SK-N-SH (cell line): ENCODE measurements around the gene EGFLAM.

ENCODE experiments used
- CTCF ChIP-seq: fragments of 200-600 bp; sonication (generic); IDR thresholded peaks from 2 replicates; pipeline ENCODE4 v1.6.1; 2017; ENCODE audit warnings: antibody characterized with exemption, mild to moderate bottlenecking, moderate library complexity
- FOXM1 ChIP-seq: IDR thresholded peaks from 2 replicates; pipeline ENCODE4 v1.4.0; 2012; ENCODE audit warnings: low read depth, mild to moderate bottlenecking
- IRF3 ChIP-seq: fragments of 150-350 bp; IDR thresholded peaks from 2 replicates; pipeline ENCODE4 v1.6.1; 2016; ENCODE audit warnings: mild to moderate bottlenecking, low read depth, low read length
- RCOR1 ChIP-seq: fragments of 150-350 bp; IDR thresholded peaks from 2 replicates; pipeline ENCODE4 v1.6.1; 2017; ENCODE audit warnings: antibody characterized with exemption, low read length
- RXRA ChIP-seq: IDR thresholded peaks from 2 replicates; pipeline ENCODE4 v1.4.0; 2012; ENCODE audit warnings: low read depth, mild to moderate bottlenecking, borderline replicate concordance

- TF ChIP-seq CTCF, result no peak
- TF ChIP-seq RCOR1, result no peak
- no peak for TF ChIP-seq IRF3
- no peak for TF ChIP-seq RXRA
- TF ChIP-seq FOXM1, result no peak
Measured at GRCh38 chr5:38438757-38439156, 180.4 kb downstream of the EGFLAM start.
